ENCODE results near the gene NKX1-2.

NKX1-2 gene

DNA sequence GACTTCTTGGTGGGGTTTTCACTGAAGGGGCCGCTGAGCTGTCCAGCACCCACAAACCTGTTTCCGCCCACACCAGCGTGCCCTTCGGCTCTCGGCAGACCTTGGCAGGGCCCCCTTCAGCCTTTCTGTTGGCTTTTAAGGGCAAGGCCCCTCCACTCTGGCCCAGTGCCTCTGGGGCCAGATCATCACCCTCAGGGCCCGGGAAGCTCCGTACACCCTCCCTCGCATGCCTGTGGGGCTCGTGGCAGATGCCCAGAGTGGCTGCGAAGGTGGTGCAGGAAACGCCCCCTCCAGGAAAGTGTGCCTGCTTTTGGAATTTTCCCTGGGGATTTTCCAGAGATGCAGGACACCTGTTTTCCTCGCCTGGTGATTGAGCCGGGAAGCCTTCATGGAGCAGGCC is 18.8 kb upstream of the NKX1-2 start:
- DNase-seq (no peak), ATAC-seq (replicated peaks) (no peak)
- no peaks in the 10 kb centered on the region for H3K27me3 Mint-ChIP-seq
- H3K4me3 Mint-ChIP-seq = no peak overlapping the region
- H3K9me3 Mint-ChIP-seq = no peaks in the 10 kb centered on the region
- peaks cover 19 to 20% of the 10 kb centered on the region in 2 donors for H3K4me1 Mint-ChIP-seq (ENCODE audit: low read depth in 2 of 2)
- no peak overlapping the region for H3K27ac Mint-ChIP-seq
- peaks cover 1% of the 10 kb centered on the region for H3K36me3 Mint-ChIP-seq (ENCODE audit: insufficient read depth)

- H3K36me3 Mint-ChIP-seq (ENCODE audit: insufficient read depth) = peaks cover 4% of the 10 kb centered on the region
Measured at GRCh38 chr10:124467165-124467564, 17.3 kb upstream of the NKX1-2 start.

DNA sequence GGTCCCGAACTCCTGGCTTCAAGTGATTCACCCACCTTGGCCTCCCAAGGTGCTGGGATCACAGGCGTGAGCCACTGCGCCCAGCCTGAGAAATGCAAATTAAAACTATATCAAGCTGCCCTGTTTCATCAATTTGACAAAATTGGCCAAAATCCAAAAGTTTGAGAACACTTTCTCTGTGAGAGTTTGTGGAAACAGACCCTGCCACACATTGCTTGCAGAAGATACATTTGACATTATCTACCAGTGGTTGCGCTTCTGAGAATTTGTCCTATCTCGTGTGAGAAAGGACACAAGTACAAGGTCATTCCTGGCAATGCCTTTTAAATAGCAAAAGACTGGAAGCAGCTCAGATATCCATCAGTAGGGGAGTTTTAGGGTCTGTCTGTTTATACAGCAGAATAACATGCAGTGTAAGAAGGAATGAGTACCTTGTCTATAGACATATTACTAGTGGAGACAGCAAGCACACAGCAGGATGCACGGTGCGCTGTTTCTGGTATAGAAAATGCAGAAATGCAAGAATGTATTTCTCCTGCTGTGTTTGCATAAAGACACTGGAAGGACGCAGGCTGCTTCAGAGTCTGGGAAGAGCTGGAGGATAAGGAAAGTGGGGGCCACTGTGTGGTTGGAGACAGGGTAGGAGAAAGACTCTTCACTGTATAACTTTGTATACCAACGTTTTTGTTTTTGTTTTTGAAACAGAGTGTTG is 16.1 kb upstream of the NKX1-2 start:
- peaks cover 4% of the 10 kb centered on the region for H3K36me3 Mint-ChIP-seq (ENCODE audit: insufficient read depth)
- no peak overlapping the region for H3K27ac Mint-ChIP-seq
- DNase-seq (no peak), ATAC-seq (replicated peaks) (no peak)
- H3K4me1 Mint-ChIP-seq (ENCODE audit: low read depth in 2 of 2) = peaks cover 20 to 24% of the 10 kb centered on the region in 2 donors
- no peaks in the 10 kb centered on the region for H3K27me3 Mint-ChIP-seq
- H3K4me3 Mint-ChIP-seq = peak overlapping the region in 1 of 2 donors; percentile 41
- peaks cover 0 to 3% of the 10 kb centered on the region in 2 donors for H3K9me3 Mint-ChIP-seq

More at GRCh38 chr10:124467165-124467564, 17.3 kb upstream of the NKX1-2 start:
- no peak for ATAC-seq (replicated peaks)
- DNase-seq = no peak
- Mint-ChIP-seq H3K9me3 (no peaks in the 10 kb centered on the region), H3K27ac (no peak overlapping the region), H3K27me3 (no peaks in the 10 kb centered on the region), H3K4me3 (no peak overlapping the region), H3K4me1 (ENCODE audit: low read depth in 2 of 2) (peaks cover 18 to 20% of the 10 kb centered on the region in 2 donors)

- no peaks in the 10 kb centered on the region for H3K27me3 Mint-ChIP-seq
Measured at GRCh38 chr10:124465003-124465776, 15.4 kb upstream of the NKX1-2 start.

DNA sequence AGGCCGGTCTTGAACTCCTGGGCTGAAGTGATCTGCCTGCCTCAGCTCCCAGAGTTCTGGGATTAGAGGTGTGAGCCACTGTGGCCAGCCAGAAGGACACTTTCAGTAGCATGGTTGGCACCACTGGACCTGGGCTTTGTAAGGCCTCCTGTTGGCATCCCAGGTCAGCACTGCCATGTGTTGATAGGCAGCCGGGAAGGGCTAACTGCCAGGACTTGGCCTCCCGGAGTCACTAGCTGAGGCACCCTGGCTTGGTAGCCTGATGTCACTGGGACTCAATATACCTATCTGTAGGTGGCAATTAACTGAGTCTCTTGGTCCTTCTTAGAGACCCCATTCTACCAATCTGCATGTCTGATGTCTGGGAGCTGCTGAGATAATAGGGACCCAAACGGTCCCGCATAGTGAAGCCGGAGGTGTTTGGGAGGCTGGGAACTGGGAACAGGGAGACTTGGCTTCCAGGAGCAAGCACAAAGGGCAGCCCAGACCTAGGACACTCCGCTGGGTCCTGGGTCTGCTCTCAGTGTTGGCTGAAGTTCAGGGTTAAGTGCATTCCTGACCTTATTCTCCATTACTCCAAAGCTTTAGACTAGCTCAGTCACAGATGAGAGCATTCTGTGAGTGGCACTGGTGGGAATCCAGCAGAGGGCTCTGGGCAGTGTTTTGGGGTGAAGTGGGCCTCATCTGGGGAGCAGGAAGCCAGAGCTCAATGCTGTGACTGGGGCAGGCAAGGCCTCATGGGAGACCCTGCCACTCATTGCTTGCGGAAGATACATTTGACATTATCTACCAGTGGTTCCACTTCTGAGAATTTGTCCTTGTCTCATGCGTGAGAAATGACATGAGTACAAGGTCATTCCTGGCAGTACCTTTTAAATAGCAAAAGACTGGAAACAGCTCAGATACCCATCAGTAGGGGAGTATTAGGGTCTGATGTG is 14.5 kb upstream of the NKX1-2 start:
- Mint-ChIP-seq H3K4me1 (ENCODE audit: low read depth in 2 of 2) (peaks cover 20 to 24% of the 10 kb centered on the region in 2 donors), H3K27me3 (no peaks in the 10 kb centered on the region), H3K9me3 (peaks cover 0 to 3% of the 10 kb centered on the region in 2 donors), H3K27ac (peak overlapping the region; percentile 12 to 61), H3K4me3 (peak overlapping the region; percentile 9 to 41), H3K36me3 (ENCODE audit: insufficient read depth) (peaks cover 4% of the 10 kb centered on the region)
- DNase-seq = no peak
- no peak for ATAC-seq (replicated peaks)

More at GRCh38 chr10:124465003-124465776, 15.4 kb upstream of the NKX1-2 start:
- DNase-seq (no peak), ATAC-seq (replicated peaks) (no peak)
- Mint-ChIP-seq H3K9me3 (peaks cover 0 to 3% of the 10 kb centered on the region in 2 donors), H3K4me1 (ENCODE audit: low read depth in 2 of 2) (peaks cover 20 to 24% of the 10 kb centered on the region in 2 donors), H3K4me3 (peak overlapping the region; percentile 9 to 41), H3K27ac (peak overlapping the region; percentile 12 to 61), H3K36me3 (ENCODE audit: insufficient read depth) (peaks cover 4% of the 10 kb centered on the region)

DNA sequence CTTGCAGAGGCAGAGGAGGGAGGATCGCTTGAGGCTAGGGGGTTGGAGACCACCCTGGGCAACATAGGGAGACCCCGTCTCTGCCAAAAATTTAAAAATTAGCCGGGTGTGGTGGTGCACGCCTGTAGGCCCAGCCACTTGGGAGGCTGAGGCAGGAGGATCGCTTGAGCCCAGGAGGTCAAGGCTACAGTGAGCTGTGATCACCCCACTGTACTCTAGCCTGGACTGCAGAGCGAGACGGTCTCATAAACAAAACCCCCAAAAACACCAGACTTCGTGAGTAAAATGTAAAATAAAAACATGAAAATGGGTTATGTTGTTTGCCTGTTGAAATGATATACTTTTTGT is 12.5 kb upstream of the NKX1-2 start:
- Mint-ChIP-seq H3K9me3 (peaks cover 0 to 3% of the 10 kb centered on the region in 2 donors), H3K27ac (peak overlapping the region; percentile 88 to 90), H3K36me3 (ENCODE audit: insufficient read depth) (peaks cover 5% of the 10 kb centered on the region), H3K4me3 (peak overlapping the region; percentile 73 to 78), H3K4me1 (ENCODE audit: low read depth in 2 of 2) (peaks cover 20 to 24% of the 10 kb centered on the region in 2 donors), H3K27me3 (peaks cover 10 to 14% of the 10 kb centered on the region in 2 donors)
- ATAC-seq (replicated peaks) = no peak
- DNase-seq = no peak

DNA sequence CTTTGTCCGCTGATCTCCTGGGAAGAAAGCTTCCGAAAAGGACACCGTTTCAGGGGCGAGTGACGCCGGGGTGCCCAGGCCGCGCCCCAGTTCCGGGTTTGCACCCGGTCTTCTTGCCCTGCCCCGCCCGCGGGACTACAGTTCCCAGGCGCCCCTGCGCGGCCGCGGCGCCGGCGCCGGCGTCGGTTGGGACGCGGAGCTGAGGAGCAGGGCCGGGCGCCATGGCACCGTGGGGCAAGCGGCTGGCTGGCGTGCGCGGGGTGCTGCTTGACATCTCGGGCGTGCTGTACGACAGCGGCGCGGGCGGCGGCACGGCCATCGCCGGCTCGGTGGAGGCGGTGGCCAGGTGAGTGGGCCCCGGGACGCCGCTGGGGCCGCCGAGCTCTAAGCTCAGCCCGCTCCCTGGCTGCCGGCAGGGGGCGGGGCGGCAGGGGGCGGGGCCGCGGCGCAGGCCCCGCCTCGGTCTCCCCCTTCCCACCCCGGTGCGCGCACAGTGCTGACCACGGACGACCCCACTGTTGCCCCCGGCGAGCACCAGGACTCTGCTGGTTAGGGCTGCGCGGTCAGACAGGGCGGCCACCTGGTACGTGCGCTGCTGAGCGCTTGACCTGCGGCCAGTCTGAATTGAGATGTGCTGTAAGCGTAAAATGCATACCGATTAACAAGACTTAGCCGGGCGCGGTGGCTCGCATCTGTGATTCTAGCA is 12.0 kb upstream of the NKX1-2 start, which contains the start of gene LHPP:
LHPP (plus strand) TSS at position 182 of the 706 bp plus-strand sequence; CDS start at position 222, 40 bp downstream.
- H3K4me3 Mint-ChIP-seq = peak within 1 kb of the TSS; percentile 73 to 78
- peaks cover 15 to 19% of the 10 kb centered on the region in 2 donors for H3K27me3 Mint-ChIP-seq
- peaks cover 0 to 3% of the 10 kb centered on the region in 2 donors for H3K9me3 Mint-ChIP-seq
- peak within 1 kb of the TSS; percentile 88 to 90 for H3K27ac Mint-ChIP-seq
- ATAC-seq (replicated peaks) = peak; percentile 97
- H3K36me3 Mint-ChIP-seq (ENCODE audit: insufficient read depth) = peaks cover 7% of the 10 kb centered on the region
- DNase-seq = peak; percentile 82 to 87 (median 85)
- H3K4me1 Mint-ChIP-seq (ENCODE audit: low read depth in 2 of 2) = peaks cover 20 to 24% of the 10 kb centered on the region in 2 donors

GRCh38 chr10:124460144-124460543 is 10.3 kb upstream of the NKX1-2 start:
- Mint-ChIP-seq H3K4me3 (no peak overlapping the region), H3K9me3 (peaks cover 0 to 3% of the 10 kb centered on the region in 2 donors), H3K36me3 (ENCODE audit: insufficient read depth) (peaks cover 7% of the 10 kb centered on the region), H3K4me1 (ENCODE audit: low read depth in 2 of 2) (peaks cover 13% of the 10 kb centered on the region in 2 donors), H3K27ac (no peak overlapping the region), H3K27me3 (peaks cover 31 to 36% of the 10 kb centered on the region in 2 donors)
- ATAC-seq (replicated peaks) = no peak
- no peak for DNase-seq

DNA sequence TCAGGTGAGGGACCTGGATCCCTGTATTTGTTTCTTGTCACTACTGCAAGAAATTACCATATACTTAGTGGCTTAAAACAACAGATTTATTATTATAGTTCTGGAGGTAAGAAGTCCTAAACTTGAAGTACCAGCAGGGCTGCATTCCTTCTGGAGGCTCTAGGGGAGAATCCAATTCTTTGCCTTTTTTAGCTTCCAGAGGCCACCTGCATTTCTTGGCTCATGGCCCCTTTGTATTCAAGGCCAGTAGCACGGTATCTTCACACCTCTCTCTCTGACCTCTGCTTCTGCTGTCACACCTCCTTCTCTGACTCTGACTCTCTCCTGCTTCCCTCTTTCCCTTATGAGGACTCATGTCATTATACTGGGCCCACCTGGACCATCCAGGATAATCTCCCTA is 9.6 kb upstream of the NKX1-2 start:
- DNase-seq = no peak
- no peak overlapping the region for H3K4me3 Mint-ChIP-seq
- H3K9me3 Mint-ChIP-seq = peaks cover 0 to 3% of the 10 kb centered on the region in 2 donors
- H3K27me3 Mint-ChIP-seq = peaks cover 39 to 43% of the 10 kb centered on the region in 2 donors
- peaks cover 6% of the 10 kb centered on the region in 2 donors for H3K4me1 Mint-ChIP-seq (ENCODE audit: low read depth in 2 of 2)
- no peak overlapping the region for H3K27ac Mint-ChIP-seq
- no peak for ATAC-seq (replicated peaks)
- peaks cover 7% of the 10 kb centered on the region for H3K36me3 Mint-ChIP-seq (ENCODE audit: insufficient read depth)

DNA sequence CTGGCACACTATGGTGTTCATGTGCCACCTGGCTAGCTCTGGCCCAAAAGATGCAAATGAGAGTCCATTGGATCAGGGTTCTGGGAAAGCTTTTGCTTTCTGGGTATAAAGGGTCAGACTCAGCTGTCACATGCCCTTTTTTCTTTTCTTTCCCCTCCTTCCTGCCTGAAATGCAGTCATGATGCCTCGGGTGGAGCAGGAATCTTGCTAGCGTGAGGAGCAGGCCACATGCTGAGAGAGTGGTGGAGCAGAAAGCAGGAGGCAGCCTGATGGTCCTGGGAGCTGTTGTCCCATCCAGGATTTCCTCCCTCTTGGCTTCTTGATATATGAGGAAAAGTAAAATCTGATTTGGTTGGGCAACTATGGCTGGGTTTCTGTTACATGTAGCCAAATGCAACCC is 9.1 kb upstream of the NKX1-2 start:
- Mint-ChIP-seq H3K4me3 (no peak overlapping the region), H3K27ac (no peak overlapping the region), H3K9me3 (peaks cover 0 to 3% of the 10 kb centered on the region in 2 donors), H3K27me3 (peaks cover 44 to 48% of the 10 kb centered on the region in 2 donors), H3K36me3 (ENCODE audit: insufficient read depth) (peaks cover 7% of the 10 kb centered on the region), H3K4me1 (ENCODE audit: low read depth in 2 of 2) (peaks cover 4 to 5% of the 10 kb centered on the region in 2 donors)
- ATAC-seq (replicated peaks) = no peak
- DNase-seq = no peak

DNA sequence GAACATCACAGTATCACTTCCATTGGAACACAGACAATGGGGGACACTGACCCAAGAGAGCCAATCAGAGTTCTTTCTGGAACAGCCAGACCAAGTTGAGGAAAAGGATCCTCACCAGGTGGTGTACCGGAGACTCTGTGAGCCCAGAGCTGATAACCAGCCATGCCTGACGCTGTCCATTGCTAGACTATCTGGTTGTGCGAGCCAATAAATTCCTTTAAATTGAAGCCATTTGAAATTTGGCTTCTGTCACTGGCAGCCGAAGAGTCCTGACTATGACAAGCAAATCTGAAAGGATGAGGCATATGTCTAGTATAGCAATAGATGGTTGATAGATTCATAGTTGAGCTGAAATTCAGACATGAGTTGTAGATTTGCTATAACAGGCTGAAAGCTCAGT is 8.6 kb upstream of the NKX1-2 start:
- Mint-ChIP-seq H3K4me3 (no peak overlapping the region), H3K36me3 (ENCODE audit: insufficient read depth) (peaks cover 4% of the 10 kb centered on the region), H3K4me1 (ENCODE audit: low read depth in 2 of 2) (peaks cover 4 to 5% of the 10 kb centered on the region in 2 donors), H3K9me3 (peaks cover 0 to 3% of the 10 kb centered on the region in 2 donors), H3K27ac (no peak overlapping the region), H3K27me3 (peaks cover 48 to 52% of the 10 kb centered on the region in 2 donors)
- no peak for DNase-seq
- no peak for ATAC-seq (replicated peaks)

DNA sequence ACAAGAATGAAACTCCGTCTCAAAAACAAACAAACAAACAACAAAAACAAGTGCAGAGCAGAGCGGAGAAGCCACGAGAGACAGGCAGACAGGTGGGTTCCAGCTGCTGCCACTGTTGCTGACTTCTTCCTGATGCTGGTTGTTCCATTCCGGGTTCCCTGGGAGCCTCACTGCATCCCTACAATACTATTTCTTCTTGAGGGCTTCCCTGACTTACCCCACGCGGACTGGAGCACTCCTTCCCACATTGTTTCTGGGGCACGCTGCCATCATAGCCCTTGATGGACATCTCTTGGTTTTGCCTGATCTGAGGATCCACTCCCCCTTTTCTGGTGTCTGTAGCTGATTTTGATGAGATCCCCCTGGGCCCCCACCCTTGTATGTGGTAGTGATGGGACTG is 5.6 kb upstream of the NKX1-2 start:
- Mint-ChIP-seq H3K4me1 (ENCODE audit: low read depth in 2 of 2) (peaks cover 0 to under 1% of the 10 kb centered on the region in 2 donors), H3K4me3 (no peak overlapping the region), H3K36me3 (ENCODE audit: insufficient read depth) (peaks cover 3% of the 10 kb centered on the region), H3K27ac (no peak overlapping the region), H3K9me3 (no peaks in the 10 kb centered on the region), H3K27me3 (peaks cover 70 to 82% of the 10 kb centered on the region in 2 donors)
- ATAC-seq (replicated peaks) (no peak), DNase-seq (no peak)

Data from effector memory CD8-positive, alpha-beta T cell (primary cell).